Measurements from ENCODE around the gene GON7. TPM values are rescaled to one million over a fixed set of nuclear protein-coding genes. Genes with fewer than 3 reads are reported as not detected.
"Not testable (repeated sequence)": the region's sequence is repeated elsewhere in the genome, so short reads cannot be mapped to it uniquely, and the experiment has no call there.

Gene GON7
- polyA plus RNA-seq, 1 donor = 6.8 TPM

DNA sequence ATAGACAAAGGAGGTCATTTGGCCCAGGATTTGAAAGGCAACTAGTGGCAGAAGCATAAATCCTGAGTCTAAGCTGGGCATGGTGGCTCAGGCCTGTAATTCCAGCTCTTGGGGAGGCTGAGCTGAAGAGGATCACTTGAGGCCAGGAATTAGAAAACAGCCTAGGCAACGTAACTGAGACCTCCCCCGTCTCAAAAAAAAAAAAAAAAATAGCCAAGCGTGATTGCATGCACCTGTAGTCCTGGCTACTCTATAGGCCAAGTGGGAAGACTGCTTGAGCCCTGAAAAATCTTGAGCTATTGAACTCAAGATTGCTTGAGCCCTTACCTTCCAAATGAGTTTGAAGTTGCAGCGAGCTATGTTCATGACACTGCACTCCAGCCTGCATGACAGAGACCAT is 7.8 kb downstream of the GON7 start:
- DNase-seq = no peak

DNA sequence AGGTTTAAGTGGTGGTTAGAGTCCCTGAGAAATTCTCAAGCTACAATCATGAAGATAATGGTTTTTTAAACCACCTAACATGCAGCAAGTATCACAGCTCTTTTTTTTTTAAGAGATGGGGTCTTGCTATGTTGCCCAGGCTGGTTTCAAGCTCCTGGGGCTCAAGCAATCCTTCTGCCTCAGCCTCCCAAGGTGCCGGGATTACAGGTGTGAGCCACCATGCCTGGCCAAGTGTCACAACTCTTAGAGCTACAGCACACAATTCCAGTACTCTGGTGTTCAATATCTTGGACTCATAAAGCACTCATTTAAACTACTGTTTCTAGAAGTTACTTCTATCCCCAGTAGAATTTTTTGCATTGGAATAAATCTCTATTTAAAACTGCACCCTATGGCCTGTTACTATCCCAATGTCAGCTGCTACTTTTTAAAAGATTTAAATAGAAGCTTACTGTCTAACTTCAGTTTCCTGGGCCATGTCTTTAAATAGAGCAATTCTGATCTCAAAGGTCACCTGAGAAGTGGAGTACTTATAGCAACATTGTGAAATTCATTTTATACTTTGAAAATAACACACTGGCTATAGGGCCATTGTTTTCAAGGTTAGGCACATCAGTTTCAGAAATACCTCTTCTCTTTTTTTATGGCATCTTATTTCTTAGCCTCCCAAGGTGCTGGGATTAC is 11.4 kb downstream of the GON7 start:
- no peak for DNase-seq

DNA sequence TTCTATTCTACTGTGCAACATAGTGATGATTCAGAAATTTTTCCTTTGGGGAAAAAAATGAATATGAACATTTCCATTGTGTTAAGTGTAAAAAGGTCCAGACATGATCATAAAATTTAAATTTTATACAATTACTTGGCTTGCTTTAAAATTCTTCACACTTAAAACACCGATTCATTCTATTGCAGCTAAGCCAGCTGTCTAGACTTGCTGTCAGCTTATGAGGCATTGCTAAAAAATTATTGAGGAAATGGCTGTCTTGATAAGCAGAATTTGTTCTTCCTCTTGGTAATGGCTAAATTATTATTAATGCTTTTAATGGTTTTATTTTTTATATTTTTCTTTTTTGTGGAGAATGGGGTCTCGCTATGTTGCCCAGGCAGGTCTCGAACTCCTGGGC is 19.9 kb downstream of the GON7 start:
- no peak for DNase-seq

DNA sequence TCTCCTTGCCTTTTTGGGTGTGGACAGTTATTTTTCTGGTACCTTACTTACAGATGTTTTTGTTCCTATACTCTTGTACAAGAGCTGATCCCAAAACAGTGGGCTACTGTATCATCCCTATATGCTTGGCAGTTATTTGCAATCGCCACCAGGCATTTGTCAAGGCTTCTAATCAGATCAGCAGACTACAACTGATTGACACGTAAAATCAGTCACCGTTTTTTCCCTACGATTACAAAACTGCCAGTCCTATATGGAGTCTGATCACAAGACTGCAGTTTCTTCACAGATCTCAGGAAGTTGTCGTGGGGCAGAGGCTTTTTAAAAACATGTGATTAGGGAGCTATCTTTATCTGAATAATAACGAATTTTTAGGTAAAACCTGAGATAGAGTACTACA is 20.4 kb downstream of the GON7 start:
- no peak for DNase-seq

DNA sequence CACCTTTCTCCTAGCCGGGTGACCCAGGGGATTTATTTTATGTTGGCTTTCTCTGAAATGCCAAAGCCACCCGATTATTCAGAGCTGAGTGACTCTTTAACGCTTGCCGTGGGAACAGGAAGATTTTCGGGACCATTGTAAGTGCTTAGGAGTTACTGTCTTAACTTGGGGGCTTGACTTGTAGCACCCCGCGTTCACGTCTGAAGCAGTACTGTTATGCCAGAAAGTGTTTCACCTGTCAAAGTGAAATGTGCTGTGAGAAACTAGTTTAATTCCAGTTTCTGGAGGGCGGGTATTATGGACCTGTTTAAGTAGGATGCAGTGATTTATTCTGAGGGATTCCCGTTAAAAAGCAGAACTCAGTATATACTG is 21.5 kb downstream of the GON7 start:
- no peak for DNase-seq

- DNase-seq = peak; percentile 85
These were observed 22.2 kb downstream of the GON7 start, which contains the start of the genes LYSET and MOAP1 for GRCh38 chr14:93184391-93185348. TSS of gene LYSET (plus strand) at chr14:93185317. CDS start at chr14:93185406, 89 bp downstream. TSS of gene MOAP1 (minus strand) at chr14:93184897. CDS start at chr14:93184242, 655 bp downstream.

- no peak for DNase-seq
These were observed 23.1 kb downstream of the GON7 start for GRCh38 chr14:93183596-93184317.

- DNase-seq = no peak
These were observed 31.4 kb downstream of the GON7 start for GRCh38 chr14:93175492-93175891.

GRCh38 chr14:93174731-93175130 is 32.1 kb downstream of the GON7 start:
- DNase-seq = not testable (repeated sequence)

DNA sequence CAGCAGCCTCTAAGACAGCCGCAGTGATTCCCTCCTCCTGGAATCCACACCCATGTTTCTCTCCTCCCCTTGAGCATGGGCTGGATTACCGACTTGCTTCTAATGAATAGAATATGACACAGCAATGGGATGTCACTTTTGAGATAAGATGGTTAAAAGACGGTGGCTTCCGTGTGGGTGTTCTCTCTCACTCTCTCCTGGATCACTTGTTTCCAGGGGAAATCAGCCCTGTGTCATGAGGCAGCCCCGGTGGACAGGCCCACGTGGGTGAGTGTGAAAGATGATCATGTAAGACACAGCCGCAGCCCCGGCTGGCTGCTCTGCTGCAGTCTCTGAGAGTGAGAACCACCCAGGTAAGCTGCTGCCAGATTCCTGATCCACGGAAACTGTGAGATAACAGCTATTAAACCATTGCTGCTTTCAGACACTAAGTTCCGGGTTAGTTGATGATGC is 32.9 kb downstream of the GON7 start:
- DNase-seq = no peak

GRCh38 chr14:93171376-93171775 is 35.5 kb downstream of the GON7 start:
- DNase-seq = no peak

GRCh38 chr14:93170141-93170540 is 36.7 kb downstream of the GON7 start:
- not testable (repeated sequence) for DNase-seq

DNA sequence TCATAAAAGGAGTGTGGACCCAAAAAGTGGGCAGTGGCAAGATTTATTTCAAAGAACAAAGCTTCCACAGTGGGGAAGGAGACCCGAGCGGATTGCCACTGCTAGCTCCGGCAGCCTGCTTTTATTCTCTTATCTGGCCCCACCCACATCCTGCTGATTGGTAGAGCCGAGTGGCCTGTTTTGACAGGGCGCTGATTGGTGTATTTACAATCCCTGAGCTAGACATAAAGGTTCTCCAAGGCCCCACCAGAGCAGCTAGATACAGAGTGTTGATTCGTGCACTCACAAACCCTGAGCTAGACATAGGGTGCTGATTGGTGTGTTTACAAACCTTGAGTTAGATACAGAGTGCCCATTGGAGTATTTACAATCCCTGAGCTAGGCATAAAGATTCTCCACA is 37.2 kb downstream of the GON7 start:
- not testable (repeated sequence) for DNase-seq

DNA sequence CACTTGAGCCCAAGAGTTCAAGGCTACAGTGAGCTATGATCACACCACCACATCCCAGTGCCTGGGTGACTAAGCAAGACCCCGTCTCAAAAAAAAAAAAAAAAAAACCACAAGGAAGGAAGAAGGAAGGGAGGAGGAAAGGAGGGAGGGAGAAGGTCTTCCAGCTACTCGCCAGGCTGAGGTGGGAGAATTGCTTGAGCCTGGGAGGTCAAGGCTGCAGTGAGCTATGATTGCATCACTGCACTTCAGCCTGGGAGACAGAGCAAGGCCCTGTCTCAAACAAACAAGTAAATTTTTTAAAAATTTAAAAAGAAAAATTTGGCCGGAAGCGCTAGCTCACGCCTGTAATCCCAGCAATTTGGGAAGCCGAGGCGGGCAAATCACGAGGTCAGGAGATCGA is 38.3 kb downstream of the GON7 start:
- DNase-seq = not testable (repeated sequence)

GRCh38 chr14:93165271-93166265 is 41.3 kb downstream of the GON7 start:
- DNase-seq = not testable (repeated sequence)

DNA sequence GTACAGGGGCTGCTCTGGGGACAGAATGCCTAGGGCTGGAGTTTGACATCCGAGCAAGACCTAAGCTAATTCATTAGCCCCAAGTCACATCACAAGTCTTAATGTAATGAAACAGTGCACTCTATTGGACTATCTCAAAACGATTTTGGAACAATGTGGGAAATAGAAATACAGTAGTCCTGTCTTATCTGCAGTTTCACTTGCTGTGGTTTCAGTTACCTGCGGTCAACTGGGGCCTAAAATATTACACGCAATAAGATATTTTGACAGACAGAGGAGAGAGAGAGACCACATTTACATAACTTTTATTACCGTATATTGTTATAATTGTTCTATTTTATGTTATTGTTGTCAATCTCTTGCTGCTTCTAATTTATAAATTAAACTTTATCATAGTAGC is 43.3 kb downstream of the GON7 start:
- no peak for DNase-seq

DNA sequence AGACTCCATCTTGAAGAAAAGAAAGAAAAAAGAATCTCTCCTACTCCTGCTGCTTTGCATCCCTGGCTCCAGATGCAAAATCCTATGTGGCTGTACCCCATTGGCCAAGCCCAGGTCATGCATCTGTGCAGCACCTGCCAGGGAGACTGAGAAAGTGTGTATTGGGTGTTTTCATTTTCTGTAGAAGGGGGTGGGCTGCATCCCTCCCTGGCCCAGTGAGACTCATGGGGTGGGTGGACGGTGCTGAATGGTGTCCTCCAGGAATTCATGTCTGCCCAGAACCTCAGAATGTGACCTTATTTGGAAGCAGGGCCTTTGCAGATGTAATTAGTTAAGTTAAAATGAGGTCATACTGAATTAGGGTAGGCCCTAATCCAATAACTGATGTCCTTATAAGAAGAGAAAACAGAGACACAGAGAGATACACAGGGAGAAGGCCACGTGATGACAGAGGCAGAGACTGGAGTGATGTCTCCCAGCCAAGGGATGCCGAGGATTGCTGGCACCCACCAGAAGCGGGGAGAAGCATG is 45.4 kb downstream of the GON7 start:
- DNase-seq = no peak

- DNase-seq = no peak
These were observed 46.5 kb downstream of the GON7 start for GRCh38 chr14:93160353-93160801.

GRCh38 chr14:93159625-93160352 is 47.1 kb downstream of the GON7 start:
- DNase-seq = not testable (repeated sequence)

- not testable (repeated sequence) for DNase-seq
These were observed 48.5 kb downstream of the GON7 start for GRCh38 chr14:93158349-93158748.
